ENCODE results near the gene CAMK4.

DNA sequence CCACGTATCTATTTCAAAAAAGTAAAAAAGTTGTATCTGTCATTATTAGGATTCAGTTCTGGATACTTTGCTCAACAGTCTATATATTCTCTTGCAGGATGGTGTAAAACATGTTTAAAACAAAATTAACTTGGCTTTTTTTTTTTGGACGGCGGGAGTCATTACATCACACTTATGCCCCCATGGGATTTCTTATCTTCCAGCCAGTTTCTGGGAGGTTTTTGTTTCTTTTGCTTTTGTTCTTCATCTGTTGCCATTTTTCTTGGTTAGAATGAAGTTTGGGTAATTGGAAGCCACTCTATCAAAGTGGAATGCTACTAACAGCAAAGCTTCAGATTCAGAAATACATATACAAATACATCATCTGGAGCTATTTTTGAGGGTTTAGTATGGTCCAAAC is 289.9 kb downstream of the CAMK4 start:
- TF ChIP-seq CTCF (IDR thresholded peaks at IDR 0.05) (no peak), POLR2A (IDR thresholded peaks at IDR 0.05) (no peak)
